ENCODE data around the gene PGBD5.

PGBD5 gene

DNA sequence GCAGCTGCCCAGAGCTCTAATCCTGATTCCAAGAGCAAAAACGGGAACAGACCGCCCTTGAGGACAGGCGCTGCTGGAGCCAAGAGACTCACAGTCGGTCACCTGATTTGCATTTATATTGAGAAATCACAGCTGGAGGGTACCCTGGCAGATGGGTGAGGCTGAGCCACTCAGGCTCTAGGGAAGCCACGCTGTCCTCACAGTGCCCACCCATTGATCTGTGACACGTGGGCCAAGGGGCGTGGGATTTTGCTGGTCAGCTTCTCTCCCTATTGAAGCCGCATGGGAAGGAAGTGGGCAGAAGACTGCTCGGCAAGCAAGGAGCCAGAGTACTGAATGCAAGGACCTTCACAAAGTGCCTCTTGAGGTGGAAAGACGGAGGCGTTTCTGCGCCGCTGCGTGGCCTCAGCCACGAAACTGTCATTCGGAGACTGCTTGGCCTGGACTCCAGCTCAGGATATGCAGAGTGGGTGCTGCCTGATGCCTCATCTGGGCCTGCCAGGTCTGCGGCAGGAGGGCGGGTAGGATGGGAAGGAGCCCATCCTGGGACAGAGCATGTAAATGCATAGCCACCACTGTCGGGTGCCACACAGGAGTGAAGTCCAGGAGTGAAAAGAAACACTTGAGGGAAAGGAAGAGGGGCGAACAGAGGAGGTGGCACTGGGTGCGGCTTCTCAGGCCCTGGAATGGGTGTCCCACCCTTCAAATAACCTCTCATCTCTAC is 139.8 kb downstream of the PGBD5 start:
- H3K36me3 ChIP-seq, result peaks cover under 1 to 23% (median 3%) of the 10 kb centered on the region in 3 donors
- H3K27ac ChIP-seq, result no peak overlapping the region
- intact Hi-C loops (cut with DNase I; ENCODE audit: low total_unique reads), result no loop called here
- H3K4me1 ChIP-seq, result no peaks in the 10 kb centered on the region
- peak in 1 of 2 donors; percentile 16 for DNase-seq
- H3K4me3 ChIP-seq, result no peak overlapping the region
- H3K27me3 ChIP-seq, result peaks cover 0 to 2% of the 10 kb centered on the region in 2 donors
- no peaks in the 10 kb centered on the region for H3K9me3 ChIP-seq
- TF ChIP-seq CTCF (IDR thresholded peaks at IDR 0.05), result no peak

DNA sequence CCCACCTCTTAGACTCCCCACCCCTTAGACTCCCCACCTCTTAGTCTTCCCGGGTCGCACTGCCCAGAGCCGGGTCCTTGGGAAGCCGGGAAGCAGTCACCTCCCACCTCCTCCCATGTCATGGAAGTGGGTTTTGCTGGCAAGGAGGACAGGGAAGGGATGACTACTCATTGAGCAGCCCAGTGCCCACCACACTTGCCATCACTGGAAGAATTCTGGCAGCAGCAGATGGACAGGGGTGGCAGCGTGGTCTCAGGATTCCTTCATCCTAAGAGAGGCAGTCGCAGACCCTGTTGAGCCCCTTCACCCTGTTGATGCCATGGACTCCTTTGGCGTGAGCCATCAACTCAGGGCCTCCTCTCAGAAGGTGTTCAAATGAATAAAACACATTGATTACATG is 140.8 kb downstream of the PGBD5 start:
- Histone ChIP-seq H3K4me1 (no peaks in the 10 kb centered on the region), H3K4me3 (no peak overlapping the region), H3K36me3 (peaks cover 11 to 32% (median 12%) of the 10 kb centered on the region in 3 donors), H3K27ac (no peak overlapping the region), H3K27me3 (peaks cover 0 to 2% of the 10 kb centered on the region in 2 donors), H3K9me3 (no peaks in the 10 kb centered on the region)
- no peak for TF ChIP-seq CTCF (IDR thresholded peaks at IDR 0.05)
- DNase-seq, result peak; percentile 15 to 57
- intact Hi-C loops (cut with DNase I; ENCODE audit: low total_unique reads), result no loop called here

GRCh38 chr1:230284891-230285290 is 141.2 kb downstream of the PGBD5 start:
- H3K4me1 ChIP-seq, result no peaks in the 10 kb centered on the region
- DNase-seq, result peak; percentile 16 to 29
- no peaks in the 10 kb centered on the region for H3K9me3 ChIP-seq
- intact Hi-C loops (cut with DNase I; ENCODE audit: low total_unique reads), result no loop called here
- peaks cover 15 to 37% (median 17%) of the 10 kb centered on the region in 3 donors for H3K36me3 ChIP-seq
- H3K27ac ChIP-seq, result no peak overlapping the region
- TF ChIP-seq CTCF (IDR thresholded peaks at IDR 0.05), result no peak
- H3K4me3 ChIP-seq, result no peak overlapping the region
- peaks cover 0 to 2% of the 10 kb centered on the region in 2 donors for H3K27me3 ChIP-seq

DNA sequence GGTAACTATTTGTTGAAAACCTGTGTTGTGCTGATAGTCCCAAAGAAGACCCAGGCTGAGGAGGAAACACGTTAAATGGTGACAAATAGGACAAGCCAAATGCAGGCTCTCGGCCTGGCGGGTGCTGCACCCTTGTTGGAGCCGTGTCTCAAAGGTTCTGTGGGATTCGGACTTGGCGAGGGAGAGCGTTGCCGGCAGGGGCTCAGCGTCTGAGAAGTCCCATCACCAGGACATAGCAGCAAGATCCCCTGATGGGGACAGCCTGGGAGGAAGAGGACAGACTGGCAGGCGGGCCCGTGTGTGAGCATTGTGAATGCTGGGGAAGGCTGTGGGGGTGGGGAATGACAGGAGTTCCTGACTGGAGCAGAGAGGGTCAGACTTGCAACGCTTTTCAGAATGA is 142.5 kb downstream of the PGBD5 start:
- Histone ChIP-seq H3K27ac (no peak overlapping the region), H3K4me3 (no peak overlapping the region), H3K4me1 (no peaks in the 10 kb centered on the region), H3K27me3 (peaks cover 0 to 2% of the 10 kb centered on the region in 2 donors), H3K36me3 (peaks cover 27 to 49% (median 29%) of the 10 kb centered on the region in 3 donors), H3K9me3 (no peaks in the 10 kb centered on the region)
- no peak for TF ChIP-seq CTCF (IDR thresholded peaks at IDR 0.05)
- peak; percentile 11 to 59 for DNase-seq
- intact Hi-C loops (cut with DNase I; ENCODE audit: low total_unique reads), result no loop called here

GRCh38 chr1:230282157-230282556 is 144.0 kb downstream of the PGBD5 start:
- TF ChIP-seq CTCF (IDR thresholded peaks at IDR 0.05), result no peak
- Histone ChIP-seq H3K36me3 (peaks cover 28 to 60% (median 32%) of the 10 kb centered on the region in 3 donors), H3K4me1 (peaks cover 0 to 7% (median 2%) of the 10 kb centered on the region in 4 donors), H3K27me3 (no peaks in the 10 kb centered on the region), H3K27ac (no peak overlapping the region), H3K9me3 (no peaks in the 10 kb centered on the region), H3K4me3 (no peak overlapping the region)
- no peak for DNase-seq
- intact Hi-C loops (cut with DNase I; ENCODE audit: low total_unique reads), result no loop called here
